Stimulated activated CD4-positive, alpha-beta T cell treated with anti-CD3 and anti-CD28 coated beads, Interleukin-1b, Interleukin-23, amount 100 ng/mL, for 24 hours (primary cell): ENCODE results near the gene HNRNPM.
"Not testable (repeated sequence)": the region's sequence is repeated elsewhere in the genome, so short reads cannot be mapped to it uniquely, and the experiment has no call there.

ENCODE experiments used
- DNase-seq, 4 experiments: peaks; one replicate each; pipeline ENCODE4 v3.0.0-alpha.2; 2020; ENCODE audit warnings: low read depth in 4 of 4, low spot score in 1 of 4

Gene HNRNPM

DNA sequence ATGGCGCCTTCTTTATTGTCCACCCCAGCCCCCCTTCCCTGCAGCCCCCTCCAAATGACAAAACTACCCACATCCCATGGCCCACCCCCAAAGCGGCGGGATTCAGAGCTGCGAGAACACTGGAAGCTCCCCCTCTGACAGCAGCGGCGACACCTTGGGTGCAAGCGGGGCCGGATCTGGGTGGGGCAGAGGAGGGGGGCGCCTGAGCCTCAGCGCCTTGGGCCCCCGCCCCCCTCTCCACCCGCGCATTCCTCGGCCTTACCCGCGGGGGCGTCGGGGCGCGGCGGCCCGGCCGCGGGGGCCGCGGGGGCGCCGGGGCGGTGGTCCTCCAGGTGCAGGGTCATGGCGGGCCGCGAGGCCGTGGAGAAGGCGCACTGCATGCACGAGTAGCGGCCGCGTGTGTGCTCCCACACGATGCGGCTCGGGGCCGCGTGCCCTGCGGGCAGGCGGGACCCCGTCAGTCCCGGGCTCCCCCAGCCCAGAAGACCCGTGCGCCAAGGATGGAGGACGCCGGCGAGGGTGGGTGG, 65.9 kb downstream of the HNRNPM start:
- no peak for DNase-seq

DNA sequence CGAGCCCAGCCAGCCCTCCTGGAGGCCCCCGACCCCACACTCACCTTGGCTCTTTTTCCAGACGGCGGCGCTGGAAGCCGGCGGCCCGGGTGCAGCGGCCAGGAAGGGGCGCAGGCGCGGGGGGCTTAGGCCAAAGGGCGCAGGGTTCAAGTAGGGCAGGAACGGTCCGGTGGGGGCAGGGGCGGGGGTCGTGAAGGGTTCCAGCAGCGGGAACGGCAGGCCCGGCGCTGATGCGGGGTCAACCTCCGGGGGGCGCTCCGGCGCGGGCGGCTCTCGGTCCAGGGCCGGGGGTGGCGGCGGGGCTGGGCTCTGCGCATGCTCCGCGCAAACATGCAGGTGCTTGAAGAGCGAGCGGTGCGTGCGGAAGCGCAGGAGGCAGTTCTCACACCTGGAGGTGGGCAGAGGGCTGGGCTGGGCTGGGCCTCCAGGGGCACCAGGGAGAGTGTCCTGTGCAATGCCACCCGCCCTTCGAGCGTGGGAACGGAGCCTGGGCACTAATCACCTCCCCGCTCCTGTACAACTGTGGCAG, 66.9 kb downstream of the HNRNPM start:
- DNase-seq, result no peak

DNA sequence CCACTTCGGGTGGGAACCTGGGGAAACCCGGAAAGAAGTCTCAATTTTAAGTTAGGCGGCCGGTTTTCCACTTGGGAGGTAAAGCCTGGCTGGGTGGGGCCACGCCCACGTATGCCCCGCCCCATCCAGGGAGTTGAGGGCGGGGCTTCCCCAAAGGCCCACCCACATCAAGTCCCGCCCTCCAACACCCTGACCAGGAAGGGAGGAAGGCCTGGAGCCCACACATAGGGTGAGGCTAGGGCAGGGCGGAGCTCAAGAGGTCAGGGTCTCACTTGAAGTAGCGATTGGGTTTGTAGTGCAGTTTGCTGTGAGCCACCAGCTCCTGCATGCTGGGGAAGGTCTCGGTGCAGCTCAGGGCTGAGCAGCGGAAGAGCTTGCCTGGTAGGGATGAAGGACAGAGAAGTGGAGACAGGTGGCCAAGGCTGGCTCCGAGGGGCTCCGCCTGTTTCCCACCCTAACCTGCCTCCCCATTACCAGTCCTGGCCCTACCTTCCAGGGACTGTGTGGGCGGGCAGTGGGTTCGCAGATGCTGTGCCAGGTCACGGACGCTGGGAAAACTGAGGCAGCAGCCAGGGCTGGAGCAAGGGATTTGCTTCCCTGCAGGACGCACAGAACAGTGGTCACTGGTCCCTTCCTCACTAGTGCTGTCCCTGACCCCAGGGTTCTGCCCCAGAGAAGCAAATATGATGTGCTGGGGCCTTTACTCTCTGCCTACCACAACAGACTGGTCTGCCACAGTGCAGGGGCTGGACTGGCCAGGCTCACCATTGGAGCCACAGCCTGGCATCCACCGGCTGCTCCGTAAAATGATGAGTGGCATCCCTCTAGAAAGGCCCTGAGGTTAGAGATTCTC, 67.6 kb downstream of the HNRNPM start:
- no peak for DNase-seq

DNA sequence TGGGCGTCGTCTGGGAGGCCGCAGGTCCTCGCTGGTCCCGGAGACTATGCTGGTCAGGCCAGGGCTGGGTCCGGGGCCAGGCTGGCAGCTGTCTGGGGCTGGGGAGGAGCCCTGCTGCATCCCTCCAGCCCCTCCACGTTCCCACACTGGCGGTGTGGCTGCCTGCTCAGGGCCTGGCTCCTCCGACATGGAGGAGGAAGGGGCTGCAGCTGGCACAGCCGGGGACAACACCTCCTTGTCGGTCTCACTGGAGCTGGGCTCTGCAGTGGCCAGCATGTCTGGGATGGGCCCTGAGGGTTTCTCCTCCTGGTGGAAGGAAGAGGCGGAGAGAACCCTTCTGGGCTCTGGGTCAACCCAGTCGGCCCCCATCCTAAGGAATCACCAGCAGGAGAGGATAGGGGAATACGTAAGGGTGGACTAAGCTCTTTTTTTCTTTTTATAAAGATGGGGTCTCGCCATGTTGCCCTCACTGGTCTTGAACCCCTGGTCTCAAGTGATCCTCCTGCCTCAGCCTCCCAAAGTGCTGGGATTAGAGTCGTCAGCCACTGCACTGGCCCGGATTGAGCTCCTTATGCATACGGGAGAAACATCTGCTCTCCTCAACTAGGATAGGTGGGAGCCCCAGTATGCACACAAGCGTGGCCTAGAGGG, 68.4 kb downstream of the HNRNPM start:
- no peak for DNase-seq

DNA sequence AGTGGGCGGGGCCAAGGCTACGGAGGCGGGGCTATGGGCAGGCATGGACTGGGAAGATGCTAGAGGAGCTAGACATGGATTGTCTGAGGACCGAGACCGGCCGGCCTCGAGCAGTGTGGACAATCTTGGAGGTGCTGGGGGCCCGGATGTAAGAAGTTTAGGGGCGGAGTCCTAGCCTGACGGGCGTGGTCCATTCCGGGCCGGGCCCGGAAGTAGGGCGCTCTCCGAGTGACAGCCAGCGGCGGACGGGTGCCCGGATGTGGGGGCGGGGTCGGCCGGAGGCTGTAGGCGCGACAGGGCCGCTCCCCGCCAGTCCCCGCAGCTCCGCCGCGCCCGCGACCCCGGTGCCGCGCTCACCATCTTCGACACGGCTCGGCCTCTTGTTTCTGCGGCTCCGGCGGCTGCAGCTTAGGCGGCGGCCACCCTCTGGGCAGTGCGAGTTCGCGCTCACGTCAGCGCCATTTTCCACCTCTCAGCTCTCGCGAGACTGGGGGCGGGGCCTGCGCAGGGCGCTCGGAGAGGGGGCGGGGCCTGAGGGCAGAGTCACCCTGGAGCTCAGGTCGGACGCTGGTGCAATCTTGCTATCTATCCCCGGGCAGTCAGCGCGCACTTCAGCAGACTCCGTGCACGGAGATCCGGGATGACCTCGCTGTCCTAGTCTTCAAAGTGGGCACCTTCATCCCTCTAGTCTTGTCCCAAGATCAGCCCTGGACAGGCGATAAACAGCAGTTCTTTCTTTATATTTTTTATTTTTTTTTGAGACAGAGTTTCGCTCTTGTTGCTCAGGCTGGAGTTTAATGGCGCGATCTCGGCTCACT, 69.1 kb downstream of the HNRNPM start, which contains the start of gene ZNF414:
Gene ZNF414, minus strand, starts transcription at position 481 of the 818 bp plus-strand sequence. Its CDS starts 121 bp downstream, at position 360.
- DNase-seq, result peak; percentile 96 to 98 (median 96)

DNA sequence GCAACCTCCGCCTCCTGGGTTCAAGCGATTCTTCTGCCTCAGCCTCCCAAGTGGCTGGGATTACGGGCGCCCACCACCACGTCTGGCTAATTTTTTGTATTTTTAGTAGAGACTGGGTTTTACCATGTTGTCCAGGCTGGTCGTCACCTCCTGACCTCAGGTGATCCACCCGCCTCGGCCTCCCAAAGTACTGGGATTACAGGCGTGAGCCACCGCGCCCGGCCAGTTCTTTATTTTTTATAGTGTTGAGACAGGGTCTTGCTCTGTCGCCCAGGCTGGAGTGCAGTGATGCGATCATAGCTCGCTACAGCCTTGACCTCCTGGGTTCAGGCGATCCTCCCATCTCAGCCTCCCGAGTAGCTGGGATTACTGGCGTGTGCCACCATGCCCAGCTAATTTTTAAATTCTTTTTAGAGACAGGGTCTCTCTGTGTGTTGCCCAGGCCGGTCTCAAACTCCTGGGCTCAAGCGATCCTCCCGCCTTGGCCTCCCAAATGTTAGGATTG, 69.8 kb downstream of the HNRNPM start:
- not testable (repeated sequence) for DNase-seq

DNA sequence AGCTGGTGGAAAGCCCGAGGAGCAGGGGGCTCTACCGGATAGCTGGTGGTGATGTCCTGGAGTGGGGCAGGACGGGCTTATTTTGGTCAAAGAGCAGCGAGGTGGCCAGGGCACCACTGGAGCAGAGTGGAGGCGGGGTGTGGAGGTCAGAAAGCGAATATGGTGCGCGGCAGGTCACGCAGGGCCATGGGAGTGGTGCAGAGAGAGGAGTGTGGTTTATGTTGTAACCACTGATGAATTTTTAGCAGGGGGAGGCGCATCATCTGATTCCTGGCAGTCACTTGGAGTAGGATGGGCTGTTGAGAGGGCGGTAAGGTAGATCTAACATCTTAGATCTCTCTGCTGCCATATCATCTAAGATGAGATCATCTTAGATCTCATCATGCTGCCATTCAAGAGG, 70.5 kb downstream of the HNRNPM start:
- DNase-seq, result no peak

DNA sequence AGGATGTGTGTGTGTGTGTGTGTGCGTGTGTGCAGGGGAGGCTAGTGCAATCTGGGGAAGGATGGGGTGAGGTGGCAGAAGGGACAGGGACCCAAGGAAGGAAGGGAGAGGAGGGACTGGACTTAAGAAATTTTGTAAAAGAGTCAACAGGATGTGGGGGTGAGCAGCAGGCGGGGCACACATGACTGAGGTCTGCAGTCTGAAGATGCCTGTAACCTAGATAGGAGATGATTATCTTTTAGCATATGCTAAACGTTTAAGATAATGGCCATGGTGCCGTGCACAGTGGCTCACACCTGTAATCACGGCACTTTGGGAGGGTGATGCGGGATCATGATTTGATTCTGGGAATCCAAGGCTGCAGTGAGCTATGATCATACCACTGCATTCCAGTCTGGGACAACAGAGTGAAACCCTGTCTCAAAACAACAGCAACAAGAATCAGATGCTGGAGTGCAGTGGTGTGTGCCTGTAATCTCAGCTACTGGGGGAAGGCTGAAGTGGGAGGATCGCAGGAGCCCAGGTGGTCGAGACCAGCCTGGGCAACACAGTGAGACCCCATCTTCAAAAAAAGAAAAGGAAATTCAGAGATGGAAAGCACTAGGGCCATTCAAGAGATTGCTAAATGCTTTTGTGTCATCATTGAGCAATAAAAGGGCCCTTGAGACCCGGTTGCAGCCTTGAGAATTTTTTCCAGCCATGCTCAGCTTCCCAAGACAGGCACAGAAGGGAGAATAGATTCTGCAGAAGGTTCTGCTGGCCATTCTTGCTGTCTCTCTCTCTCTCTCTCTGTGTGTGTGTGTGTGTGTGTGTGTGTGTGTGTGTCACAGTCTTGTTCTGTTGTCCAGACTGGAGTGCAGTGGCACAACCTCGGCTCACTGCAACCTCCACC, 73.0 kb downstream of the HNRNPM start:
- no peak for DNase-seq

DNA sequence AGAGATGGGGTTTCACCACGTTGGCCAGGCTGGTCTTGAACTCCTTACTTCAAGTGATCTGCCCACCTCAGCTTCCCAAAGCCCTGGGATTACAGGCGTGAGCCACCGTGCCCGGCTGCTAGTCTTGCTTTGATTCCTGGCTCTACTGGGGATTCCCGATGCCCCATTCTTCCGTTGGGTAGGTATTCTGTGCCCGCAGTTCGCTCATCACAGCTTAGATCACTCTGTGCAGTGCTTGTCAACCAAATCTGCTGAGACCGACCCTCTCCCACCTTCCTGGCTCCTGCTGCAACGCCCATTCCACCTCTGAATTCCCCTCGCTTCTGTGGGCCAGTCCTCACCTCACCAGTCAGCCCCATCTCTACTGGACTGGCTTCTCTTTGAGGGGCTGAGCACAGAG, 73.8 kb downstream of the HNRNPM start:
- no peak for DNase-seq

DNA sequence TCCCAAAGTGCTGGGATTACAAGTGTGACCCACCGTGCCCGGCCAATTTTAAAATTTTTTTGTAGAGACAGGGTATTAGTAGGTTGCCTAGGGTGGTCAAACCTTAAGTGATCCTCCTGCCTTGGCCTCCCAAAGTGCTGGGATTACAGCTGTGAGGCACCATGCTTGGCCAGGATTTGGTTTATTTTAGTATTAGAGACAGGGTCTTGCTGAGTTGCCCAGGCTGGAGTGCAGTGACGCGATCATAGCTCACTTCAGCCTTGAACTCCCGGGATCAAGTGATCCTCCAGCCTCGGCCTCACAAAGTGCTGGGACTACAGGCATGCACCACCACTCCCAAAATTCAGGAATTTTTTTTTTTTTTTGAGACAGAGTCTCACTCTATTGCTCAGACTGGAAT, 74.6 kb downstream of the HNRNPM start:
- DNase-seq, result no peak

DNA sequence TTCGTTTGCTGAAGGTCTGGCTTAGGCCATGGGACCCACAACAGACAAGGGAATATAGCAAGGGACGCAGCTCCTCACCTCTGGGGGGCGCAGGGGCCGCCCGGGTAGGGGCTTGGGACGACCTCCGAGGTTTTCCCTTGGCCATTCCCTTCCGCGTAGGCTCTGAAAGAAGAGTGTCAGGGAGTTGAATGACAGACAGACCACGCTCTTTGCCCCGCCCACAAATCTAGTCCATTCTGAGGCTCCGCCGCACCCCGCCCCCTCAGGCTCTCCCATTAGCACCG, 80.6 kb downstream of the HNRNPM start:
- no peak for DNase-seq

DNA sequence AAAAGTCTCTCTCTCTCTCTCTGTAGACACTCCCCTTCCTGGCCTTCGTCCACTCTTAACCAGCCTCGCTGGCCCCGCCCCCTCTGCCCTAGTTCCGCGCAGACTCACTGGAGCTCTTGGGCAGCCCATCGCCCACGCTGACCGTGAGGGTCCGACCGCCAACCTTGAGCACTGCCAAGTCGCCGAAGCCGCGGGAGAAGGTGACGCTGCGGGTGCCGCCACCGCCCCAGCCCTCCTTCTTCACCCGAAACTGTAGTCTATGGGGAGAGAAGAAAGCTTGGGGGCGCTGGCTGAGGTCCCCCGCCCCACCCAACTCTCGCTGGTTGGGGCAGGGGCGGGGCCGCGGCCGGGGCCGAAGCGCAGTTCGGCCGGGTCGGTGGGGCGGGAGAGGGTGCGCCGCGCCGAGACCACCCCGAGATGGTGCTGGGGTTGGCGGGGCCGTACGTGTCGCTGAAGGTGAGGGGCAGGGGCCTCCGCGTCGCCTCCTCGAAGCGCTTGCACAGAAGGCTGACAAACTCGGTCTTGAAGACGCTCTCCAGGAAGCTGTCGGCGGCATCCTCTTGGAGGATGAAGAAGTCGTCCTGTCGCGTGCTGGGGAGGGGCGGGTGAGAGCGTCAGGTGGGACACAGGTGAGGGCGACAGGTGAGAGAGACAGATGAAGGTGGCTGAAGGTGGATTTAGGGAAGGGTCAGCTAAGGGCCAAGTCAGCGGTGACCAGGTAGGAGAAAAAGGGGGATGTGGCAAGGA, 81.7 kb downstream of the HNRNPM start:
- no peak for DNase-seq

DNA sequence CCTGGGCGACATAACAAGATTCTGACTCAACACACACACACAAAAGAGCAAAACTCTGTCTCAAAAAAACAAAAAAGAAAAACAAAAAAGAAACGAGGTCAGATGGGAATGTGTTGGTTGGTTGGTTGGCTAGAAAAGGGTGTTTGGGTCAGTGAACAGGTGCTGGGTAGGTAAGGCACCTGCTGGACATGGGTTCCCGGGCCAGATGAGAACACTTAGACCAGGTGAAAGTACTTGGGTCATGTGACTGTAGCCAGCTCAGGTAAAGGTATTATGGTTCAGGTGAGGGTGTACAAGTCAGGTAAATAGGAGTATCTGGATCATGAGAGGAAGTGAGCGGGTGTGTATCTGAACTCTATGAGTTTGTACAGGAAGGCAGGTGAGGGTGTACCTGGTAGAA, 83.7 kb downstream of the HNRNPM start:
- no peak for DNase-seq

DNA sequence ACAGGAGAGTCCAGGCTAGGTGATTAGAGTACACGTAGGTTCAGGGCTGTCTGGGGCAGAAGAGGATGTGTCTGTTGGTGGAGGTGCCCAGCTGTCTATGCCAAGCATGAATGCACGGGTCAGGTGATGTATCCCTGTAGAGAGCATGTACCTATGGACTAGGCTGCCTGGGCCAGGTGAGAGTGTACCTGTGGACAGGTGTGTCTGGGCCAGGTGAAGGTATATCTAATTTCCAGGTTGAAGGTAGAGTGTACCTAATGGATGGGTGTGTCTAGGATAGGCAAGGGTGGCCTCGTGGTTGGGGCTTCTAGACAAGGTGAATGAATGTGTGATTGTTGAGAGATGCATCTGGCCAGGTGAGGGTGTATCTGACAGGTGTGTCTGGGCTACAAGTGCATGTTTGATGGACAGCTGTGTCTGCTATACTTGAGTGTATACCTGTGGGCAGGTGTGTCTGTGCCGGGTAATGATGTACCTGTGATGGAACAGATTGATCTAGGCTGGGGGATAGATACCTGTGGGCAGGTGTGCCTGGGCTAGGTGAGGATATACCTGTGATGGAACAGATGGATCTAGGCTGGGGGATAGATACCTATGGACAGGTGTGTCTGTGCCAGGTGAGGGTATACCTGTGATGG, 84.7 kb downstream of the HNRNPM start:
- no peak for DNase-seq

DNA sequence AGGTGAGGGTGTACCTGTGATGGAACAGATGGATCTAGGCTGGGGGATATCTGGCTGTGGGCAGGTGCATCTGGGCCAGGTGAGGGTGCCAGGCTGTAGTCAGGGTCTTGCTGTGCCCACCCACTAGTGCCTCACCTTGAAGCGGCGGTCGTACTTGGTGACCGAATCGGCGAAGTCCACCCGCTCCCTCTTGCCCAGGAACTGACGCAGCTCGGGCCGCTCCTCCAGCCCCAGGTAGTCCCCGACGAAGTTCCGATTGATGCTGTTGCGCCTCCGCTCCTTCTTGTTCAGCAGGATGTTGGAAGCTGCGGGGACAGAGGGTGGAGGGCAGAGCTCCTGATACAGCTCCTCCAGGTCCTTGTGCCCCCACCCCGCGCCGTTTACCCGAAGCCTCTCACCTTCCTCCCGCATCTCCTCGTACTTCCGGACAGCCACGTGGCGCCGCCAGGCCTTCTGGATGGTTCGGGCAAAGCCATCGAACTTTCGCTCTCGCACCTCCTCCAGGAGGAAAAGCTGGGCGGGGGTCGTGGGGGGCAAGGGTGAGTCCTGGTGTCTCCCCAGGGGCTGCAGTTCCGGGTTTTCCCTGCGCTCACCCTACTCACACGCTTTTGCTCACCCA, 85.4 kb downstream of the HNRNPM start:
- DNase-seq, result no peak

DNA sequence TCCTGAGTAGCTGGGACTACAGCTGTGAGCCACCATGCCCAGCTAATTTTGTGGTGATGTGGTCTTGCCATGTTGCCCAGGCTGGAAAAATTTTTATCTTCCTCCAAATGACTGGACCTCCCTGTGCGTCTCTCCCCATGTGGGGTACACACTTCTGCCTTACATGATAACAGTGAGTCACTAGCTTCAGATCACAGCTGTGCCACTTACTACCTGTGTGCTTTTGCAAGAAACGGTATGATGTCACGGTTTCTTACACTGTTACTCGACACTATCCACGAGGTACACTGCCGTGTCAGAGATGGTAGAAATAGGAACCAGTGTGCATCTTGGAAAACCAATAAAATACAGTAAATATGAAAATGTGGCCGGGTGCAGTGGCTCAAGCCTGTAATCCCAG, 86.7 kb downstream of the HNRNPM start:
- no peak for DNase-seq

DNA sequence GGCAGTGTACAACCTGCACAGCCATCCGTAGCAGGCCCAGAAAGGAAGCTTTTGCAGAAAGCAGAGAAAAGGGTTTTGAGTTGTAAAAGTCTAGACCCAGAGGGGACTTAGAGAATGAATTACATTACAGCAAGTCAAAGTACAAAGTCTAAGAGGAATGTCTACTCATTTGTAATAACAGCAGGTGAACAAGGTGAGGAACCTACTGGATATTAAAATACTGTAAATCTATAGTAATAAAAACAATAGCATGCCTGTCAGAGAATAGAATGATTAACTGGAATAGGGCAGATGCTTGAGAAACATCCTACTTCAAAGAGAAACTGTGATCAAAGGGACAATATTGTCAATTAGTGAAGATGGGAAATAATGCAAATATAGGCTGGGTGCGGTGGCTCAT, 87.5 kb downstream of the HNRNPM start:
- DNase-seq, result no peak

DNA sequence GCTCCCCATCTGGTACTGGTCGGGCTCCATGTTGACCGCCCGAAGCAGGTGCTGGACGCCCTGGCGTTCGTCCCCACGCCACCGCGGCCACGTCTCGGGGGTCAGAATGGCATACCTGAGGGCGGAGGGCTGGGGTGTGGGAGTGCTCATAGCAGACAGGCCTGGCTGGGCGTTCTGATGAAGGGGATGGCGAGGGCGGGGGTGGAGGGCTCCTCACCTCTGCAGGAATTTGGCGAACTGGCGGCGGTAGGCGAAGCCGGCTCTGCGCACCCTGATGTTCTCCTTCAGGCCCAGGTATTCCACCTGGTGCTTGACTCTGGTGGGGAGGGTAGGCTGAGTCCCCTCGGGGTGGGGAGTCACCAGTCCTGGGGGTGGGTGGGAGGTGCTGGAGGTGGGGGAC, 91.5 kb downstream of the HNRNPM start:
- no peak for DNase-seq

DNA sequence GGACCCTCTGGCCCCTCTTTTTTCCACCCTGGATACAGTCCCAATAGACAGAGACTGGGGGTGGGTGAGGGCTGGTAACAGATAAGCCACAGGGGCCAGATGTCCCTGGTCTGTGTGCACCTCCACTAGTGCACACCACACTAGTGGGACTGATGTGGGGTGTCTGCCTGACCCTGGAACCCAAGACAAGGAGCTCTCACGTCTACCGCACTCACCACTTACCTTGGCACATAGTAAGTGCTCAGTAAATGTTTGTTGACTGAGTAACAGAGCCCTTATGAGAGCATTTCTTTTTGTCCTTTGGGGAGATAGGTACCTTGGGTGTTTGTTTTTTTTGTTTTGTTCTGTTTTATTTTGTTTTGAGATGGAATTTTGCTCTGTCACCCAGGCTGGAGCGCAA, 92.3 kb downstream of the HNRNPM start:
- DNase-seq, result no peak
